Effector memory CD4-positive, alpha-beta T cell (primary cell): ENCODE results near the gene TMEM161A.
"Not testable (repeated sequence)": the region's sequence is repeated elsewhere in the genome, so short reads cannot be mapped to it uniquely, and the experiment has no call there.

ENCODE experiments used
- DNase-seq, 3 donors: peaks; one replicate each; pipeline ENCODE4 v3.0.0-alpha.2; 2020
- H3K27ac ChIP-seq: 2 replicates; pipeline ENCODE4 v1.7.0; 2013; ENCODE audit warnings: mild to moderate bottlenecking, low read length, moderate library complexity; ENCODE audit not compliant: insufficient read depth, poor library complexity, severe bottlenecking
- H3K27me3 ChIP-seq: replicated peaks from 2 replicates; pipeline ENCODE4 v1.7.0; 2013; ENCODE audit warnings: mild to moderate bottlenecking, low read length; ENCODE audit not compliant: insufficient read depth, control insufficient read depth, poor library complexity, severe bottlenecking
- H3K36me3 ChIP-seq: 2 replicates; pipeline ENCODE4 v1.7.0; 2013; ENCODE audit warnings: mild to moderate bottlenecking, low read length, moderate library complexity; ENCODE audit not compliant: control insufficient read depth, insufficient read depth
- H3K4me1 ChIP-seq: 2 replicates; pipeline ENCODE4 v1.7.0; 2013; ENCODE audit warnings: low read length, mild to moderate bottlenecking; ENCODE audit not compliant: control insufficient read depth, insufficient read depth, poor library complexity, severe bottlenecking
- H3K4me3 ChIP-seq: 2 replicates; pipeline ENCODE4 v1.7.0; 2013; ENCODE audit warnings: low read length, low read depth, mild to moderate bottlenecking; ENCODE audit not compliant: insufficient read depth, poor library complexity, severe bottlenecking
- H3K9me3 ChIP-seq: 2 replicates; pipeline ENCODE4 v1.7.0; 2013; ENCODE audit warnings: mild to moderate bottlenecking, low read length, moderate library complexity; ENCODE audit not compliant: control insufficient read depth

TMEM161A gene

GRCh38 chr19:19145281-19145680, 7.0 kb upstream of the TMEM161A start:
- H3K36me3 ChIP-seq: peaks cover 16% of the 10 kb centered on the region
- no peaks in the 10 kb centered on the region for H3K27me3 ChIP-seq
- DNase-seq: no peak
- H3K9me3 ChIP-seq: no peaks in the 10 kb centered on the region
- H3K4me3 ChIP-seq: no peak overlapping the region
- no peaks in the 10 kb centered on the region for H3K4me1 ChIP-seq
- H3K27ac ChIP-seq: no peak overlapping the region

- no peak for DNase-seq
- Histone ChIP-seq H3K27me3 (no peaks in the 10 kb centered on the region), H3K36me3 (peaks cover 9% of the 10 kb centered on the region), H3K4me1 (peaks cover 9% of the 10 kb centered on the region), H3K9me3 (no peaks in the 10 kb centered on the region), H3K4me3 (no peak overlapping the region), H3K27ac (no peak overlapping the region)
Observed at GRCh38 chr19:19142347-19142746, 4.1 kb upstream of the TMEM161A start.

- H3K27ac ChIP-seq: no peak overlapping the region
- no peaks in the 10 kb centered on the region for H3K9me3 ChIP-seq
- H3K36me3 ChIP-seq: no peaks in the 10 kb centered on the region
- H3K4me1 ChIP-seq: peaks cover 11% of the 10 kb centered on the region
- no peak overlapping the region for H3K4me3 ChIP-seq
- no peaks in the 10 kb centered on the region for H3K27me3 ChIP-seq
- DNase-seq: no peak
Observed at GRCh38 chr19:19140476-19140875, 2.2 kb upstream of the TMEM161A start.

- Histone ChIP-seq H3K4me1 (peaks cover 13% of the 10 kb centered on the region), H3K27ac (no peak overlapping the region), H3K4me3 (no peak overlapping the region), H3K27me3 (no peaks in the 10 kb centered on the region), H3K9me3 (no peaks in the 10 kb centered on the region), H3K36me3 (no peaks in the 10 kb centered on the region)
- no peak for DNase-seq
Observed at GRCh38 chr19:19139876-19140229, 1.6 kb upstream of the TMEM161A start.

- no peaks in the 10 kb centered on the region for H3K9me3 ChIP-seq
- DNase-seq: no peak
- no peaks in the 10 kb centered on the region for H3K27me3 ChIP-seq
- H3K4me1 ChIP-seq: peaks cover 17% of the 10 kb centered on the region
- no peaks in the 10 kb centered on the region for H3K36me3 ChIP-seq
- H3K27ac ChIP-seq: peak overlapping the region; percentile 72
- H3K4me3 ChIP-seq: peak overlapping the region; percentile 74
Observed at GRCh38 chr19:19137556-19138108, 646 bp downstream of the TMEM161A start.

- not testable (repeated sequence) for H3K27ac ChIP-seq, H3K9me3 ChIP-seq, H3K4me3 ChIP-seq, DNase-seq, H3K36me3 ChIP-seq, H3K27me3 ChIP-seq
- peaks cover 17% of the 10 kb centered on the region for H3K4me1 ChIP-seq
Observed at GRCh38 chr19:19135713-19136112, 2.6 kb downstream of the TMEM161A start.

- Histone ChIP-seq H3K27ac (no peak overlapping the region), H3K4me1 (peaks cover 17% of the 10 kb centered on the region), H3K9me3 (no peaks in the 10 kb centered on the region), H3K27me3 (no peaks in the 10 kb centered on the region), H3K36me3 (no peaks in the 10 kb centered on the region), H3K4me3 (no peak overlapping the region)
- peak in 1 of 3 donors; percentile 17 for DNase-seq
Observed at GRCh38 chr19:19134687-19135158, 3.6 kb downstream of the TMEM161A start.

GRCh38 chr19:19133985-19134384, 4.3 kb downstream of the TMEM161A start:
- Histone ChIP-seq H3K4me1 (peaks cover 17% of the 10 kb centered on the region), H3K9me3 (no peaks in the 10 kb centered on the region), H3K4me3 (no peak overlapping the region), H3K27ac (no peak overlapping the region), H3K36me3 (no peaks in the 10 kb centered on the region), H3K27me3 (no peaks in the 10 kb centered on the region)
- no peak for DNase-seq

- no peaks in the 10 kb centered on the region for H3K9me3 ChIP-seq
- no peak overlapping the region for H3K27ac ChIP-seq
- no peaks in the 10 kb centered on the region for H3K36me3 ChIP-seq
- no peaks in the 10 kb centered on the region for H3K27me3 ChIP-seq
- H3K4me1 ChIP-seq: peaks cover 14% of the 10 kb centered on the region
- DNase-seq: no peak
- H3K4me3 ChIP-seq: no peak overlapping the region
Observed at GRCh38 chr19:19132912-19133311, 5.4 kb downstream of the TMEM161A start.

GRCh38 chr19:19131989-19132388, 6.3 kb downstream of the TMEM161A start:
- Histone ChIP-seq H3K4me3 (no peak overlapping the region), H3K36me3 (no peaks in the 10 kb centered on the region), H3K27ac (no peak overlapping the region), H3K4me1 (peaks cover 7% of the 10 kb centered on the region), H3K27me3 (no peaks in the 10 kb centered on the region), H3K9me3 (no peaks in the 10 kb centered on the region)
- no peak for DNase-seq
